Measurements from ENCODE around the gene TMA7.
"Not testable (repeated sequence)": the region's sequence is repeated elsewhere in the genome, so short reads cannot be mapped to it uniquely, and the experiment has no call there.

The TMA7 gene

GRCh38 chr3:48466386-48467109 is 26.5 kb downstream of the TMA7 start:
- peak in 9 of 51 donors; percentile 12 to 62 (median 35) for DNase-seq

- DNase-seq, result no peak
Observed at GRCh38 chr3:48467110-48467454, 27.0 kb downstream of the TMA7 start.

GRCh38 chr3:48467473-48468267 is 27.6 kb downstream of the TMA7 start:
- no peak for DNase-seq

GRCh38 chr3:48468329-48468731 is 28.3 kb downstream of the TMA7 start:
- no peak for DNase-seq

GRCh38 chr3:48469046-48469915 is 29.2 kb downstream of the TMA7 start:
- peak in 17 of 51 donors; percentile 19 to 49 (median 32) for DNase-seq

- DNase-seq, result no peak
Observed at GRCh38 chr3:48470286-48470685, 30.2 kb downstream of the TMA7 start.

GRCh38 chr3:48472673-48472922 is 32.5 kb downstream of the TMA7 start:
- peak in 7 of 51 donors; percentile 51 to 88 (median 53) for DNase-seq

GRCh38 chr3:48472923-48473616 is 33.0 kb downstream of the TMA7 start:
- peak in 50 of 51 donors; percentile 36 to 92 (median 78) for DNase-seq

GRCh38 chr3:48473617-48473952 is 33.5 kb downstream of the TMA7 start:
- DNase-seq, result no peak

- DNase-seq, result not testable (repeated sequence)
Observed at GRCh38 chr3:48474031-48474430, 34.0 kb downstream of the TMA7 start.

- no peak for DNase-seq
Observed at GRCh38 chr3:48474619-48475018, 34.6 kb downstream of the TMA7 start.

- DNase-seq, result no peak
Observed at GRCh38 chr3:48475188-48475587, 35.1 kb downstream of the TMA7 start.

GRCh38 chr3:48476426-48477053 is 36.5 kb downstream of the TMA7 start:
- no peak for DNase-seq

- DNase-seq, result no peak
Observed at GRCh38 chr3:48477959-48478520, 38.0 kb downstream of the TMA7 start.

GRCh38 chr3:48478626-48479555 is 38.8 kb downstream of the TMA7 start:
- no peak for DNase-seq

GRCh38 chr3:48480891-48481290 is 40.8 kb downstream of the TMA7 start:
- not testable (repeated sequence) for DNase-seq

- DNase-seq, result not testable (repeated sequence)
Observed at GRCh38 chr3:48482822-48483221, 42.8 kb downstream of the TMA7 start.

- no peak for DNase-seq
Observed at GRCh38 chr3:48486952-48487351, 46.9 kb downstream of the TMA7 start.

- no peak for DNase-seq
Observed at GRCh38 chr3:48492461-48493202, 52.6 kb downstream of the TMA7 start.

All from hypothalamus (tissue), 51 donors.